ENCODE measurements around the gene OR2AT4.

OR2AT4 gene

DNA sequence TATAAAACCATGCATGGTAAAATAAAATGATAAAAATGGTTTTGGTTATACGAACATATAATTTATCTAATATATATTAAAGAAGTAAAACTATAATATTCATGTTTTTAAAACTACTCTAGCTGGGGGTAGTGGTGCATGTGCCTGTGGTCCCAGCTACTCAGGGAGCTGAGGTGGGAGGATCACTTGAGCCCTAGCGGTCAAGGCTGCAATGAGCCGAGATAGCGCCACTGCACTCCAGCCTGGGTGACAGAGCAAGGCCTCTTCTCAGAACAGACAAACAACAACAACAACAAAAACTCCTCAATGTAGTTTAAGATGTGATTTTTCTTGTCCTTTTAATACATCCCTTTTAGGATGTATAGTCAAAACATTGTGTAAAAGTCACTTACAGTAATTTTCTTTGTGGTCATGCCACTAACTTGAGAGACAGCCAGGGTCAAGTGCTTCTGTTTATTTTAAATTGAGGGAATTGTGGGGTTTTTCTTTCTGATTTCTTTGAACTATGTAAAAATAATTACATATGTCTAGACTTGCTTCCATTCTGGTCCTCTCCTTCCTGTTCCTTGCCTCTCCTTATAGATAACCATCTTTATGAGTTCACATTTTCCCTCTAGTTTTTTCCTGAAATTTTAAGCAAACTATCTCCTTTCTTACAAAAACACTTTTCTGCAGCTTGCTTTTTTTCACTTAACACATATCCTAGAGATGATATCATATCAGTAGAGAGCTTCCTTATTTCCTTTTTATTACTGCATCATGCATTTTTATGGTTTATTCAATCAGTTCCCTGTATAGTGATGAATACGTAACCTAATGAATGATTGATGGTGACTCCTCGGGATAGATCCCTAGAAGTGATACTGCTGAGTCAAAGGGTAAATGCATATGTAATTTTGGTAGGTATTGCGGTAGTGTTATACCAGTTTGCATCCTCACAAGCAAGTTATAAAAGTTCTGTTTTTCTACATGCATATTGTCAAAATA lies 9.1 kb downstream of the OR2AT4 start:
- TF ChIP-seq, protein P1, sequence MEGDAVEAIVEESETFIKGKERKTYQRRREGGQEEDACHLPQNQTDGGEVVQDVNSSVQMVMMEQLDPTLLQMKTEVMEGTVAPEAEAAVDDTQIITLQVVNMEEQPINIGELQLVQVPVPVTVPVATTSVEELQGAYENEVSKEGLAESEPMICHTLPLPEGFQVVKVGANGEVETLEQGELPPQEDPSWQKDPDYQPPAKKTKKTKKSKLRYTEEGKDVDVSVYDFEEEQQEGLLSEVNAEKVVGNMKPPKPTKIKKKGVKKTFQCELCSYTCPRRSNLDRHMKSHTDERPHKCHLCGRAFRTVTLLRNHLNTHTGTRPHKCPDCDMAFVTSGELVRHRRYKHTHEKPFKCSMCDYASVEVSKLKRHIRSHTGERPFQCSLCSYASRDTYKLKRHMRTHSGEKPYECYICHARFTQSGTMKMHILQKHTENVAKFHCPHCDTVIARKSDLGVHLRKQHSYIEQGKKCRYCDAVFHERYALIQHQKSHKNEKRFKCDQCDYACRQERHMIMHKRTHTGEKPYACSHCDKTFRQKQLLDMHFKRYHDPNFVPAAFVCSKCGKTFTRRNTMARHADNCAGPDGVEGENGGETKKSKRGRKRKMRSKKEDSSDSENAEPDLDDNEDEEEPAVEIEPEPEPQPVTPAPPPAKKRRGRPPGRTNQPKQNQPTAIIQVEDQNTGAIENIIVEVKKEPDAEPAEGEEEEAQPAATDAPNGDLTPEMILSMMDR (IDR thresholded peaks at IDR 0.05; ENCODE audit: low read depth, low read length, missing control alignments), result peak; percentile 31
- no peak overlapping the region for H3K4me3 ChIP-seq (ENCODE audit: low read depth, low read length)
- H3K27ac ChIP-seq, result no peak overlapping the region
- DNase-seq, result no peak
- H3K27me3 ChIP-seq (replicated peaks), result no peaks in the 10 kb centered on the region
- in situ Hi-C loops (cut with HindIII; ENCODE audit: low pct_ligation_motif_present, low sequenced_read_pairs), result no loop called here
- H3K36me3 ChIP-seq (replicated peaks), result no peaks in the 10 kb centered on the region

DNA sequence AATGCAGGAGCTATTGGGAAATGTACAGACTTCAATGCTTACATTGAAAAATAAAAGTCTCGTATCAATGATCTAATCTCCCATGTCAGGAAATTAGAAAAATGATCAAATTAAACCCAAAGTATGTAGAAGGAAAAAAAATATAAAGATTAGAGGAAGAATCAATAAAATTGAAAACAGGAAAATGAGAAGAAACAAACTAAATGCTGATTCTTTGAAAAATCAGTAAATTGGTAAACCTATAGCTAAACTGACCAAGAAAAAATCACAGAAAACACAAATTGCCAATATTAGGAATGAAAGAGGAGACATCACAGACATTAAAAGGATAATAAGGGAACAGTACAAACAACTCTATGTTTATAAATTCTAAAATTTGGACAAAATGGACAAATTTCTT lies 11.8 kb downstream of the OR2AT4 start:
- in situ Hi-C loops (cut with HindIII; ENCODE audit: low pct_ligation_motif_present, low sequenced_read_pairs), result no loop called here
- Histone ChIP-seq H3K27me3 (replicated peaks) (no peaks in the 10 kb centered on the region), H3K4me3 (ENCODE audit: low read depth, low read length) (no peak overlapping the region), H3K36me3 (replicated peaks) (no peaks in the 10 kb centered on the region), H3K27ac (no peak overlapping the region)
- TF ChIP-seq, protein P1 (IDR thresholded peaks at IDR 0.05; ENCODE audit: low read depth, low read length, missing control alignments), result no peak
- DNase-seq, result no peak

- Histone ChIP-seq H3K27ac (no peak overlapping the region), H3K27me3 (replicated peaks) (no peaks in the 10 kb centered on the region), H3K4me3 (ENCODE audit: low read depth, low read length) (no peak overlapping the region), H3K36me3 (replicated peaks) (no peaks in the 10 kb centered on the region)
- in situ Hi-C loops (cut with HindIII; ENCODE audit: low pct_ligation_motif_present, low sequenced_read_pairs), result no loop called here
- TF ChIP-seq, protein P1 (IDR thresholded peaks at IDR 0.05; ENCODE audit: low read depth, low read length, missing control alignments), result no peak
- no peak for DNase-seq
These were observed 13.5 kb downstream of the OR2AT4 start for GRCh38 chr11:75083217-75083605.

DNA sequence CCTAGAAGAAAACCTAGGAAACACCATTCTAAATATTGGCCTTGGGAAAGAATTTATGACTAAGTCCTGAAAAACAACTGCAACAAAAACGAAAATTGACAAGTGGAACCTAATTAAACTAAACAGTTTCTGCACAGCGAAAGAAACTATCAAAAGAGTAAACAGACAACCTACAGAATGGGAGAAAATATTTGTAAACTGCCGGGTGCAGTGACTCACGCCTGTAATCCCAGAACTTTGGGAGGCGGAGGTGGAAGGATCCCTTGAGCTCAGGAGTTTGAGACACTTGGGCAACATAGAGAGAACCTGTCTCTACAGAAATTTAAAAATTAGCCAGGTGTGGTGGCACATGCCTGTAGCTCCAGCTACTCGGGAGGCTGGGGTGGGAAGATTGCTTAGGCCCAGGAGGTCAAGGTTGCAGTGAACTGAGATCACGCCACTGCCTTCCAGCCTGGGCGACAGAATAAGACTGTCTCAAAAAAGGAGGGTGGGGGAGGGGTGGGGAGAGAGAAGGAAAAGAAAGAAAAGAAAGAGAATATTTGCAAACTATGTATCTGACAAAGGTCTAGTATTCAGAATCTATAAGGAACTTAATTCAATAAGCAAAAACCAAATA lies 14.0 kb downstream of the OR2AT4 start:
- DNase-seq, result no peak
- Histone ChIP-seq H3K36me3 (replicated peaks) (no peaks in the 10 kb centered on the region), H3K27ac (no peak overlapping the region), H3K27me3 (replicated peaks) (no peaks in the 10 kb centered on the region), H3K4me3 (ENCODE audit: low read depth, low read length) (no peak overlapping the region)
- TF ChIP-seq, protein P1 (IDR thresholded peaks at IDR 0.05; ENCODE audit: low read depth, low read length, missing control alignments), result no peak
- in situ Hi-C loops (cut with HindIII; ENCODE audit: low pct_ligation_motif_present, low sequenced_read_pairs), result no loop called here

DNA sequence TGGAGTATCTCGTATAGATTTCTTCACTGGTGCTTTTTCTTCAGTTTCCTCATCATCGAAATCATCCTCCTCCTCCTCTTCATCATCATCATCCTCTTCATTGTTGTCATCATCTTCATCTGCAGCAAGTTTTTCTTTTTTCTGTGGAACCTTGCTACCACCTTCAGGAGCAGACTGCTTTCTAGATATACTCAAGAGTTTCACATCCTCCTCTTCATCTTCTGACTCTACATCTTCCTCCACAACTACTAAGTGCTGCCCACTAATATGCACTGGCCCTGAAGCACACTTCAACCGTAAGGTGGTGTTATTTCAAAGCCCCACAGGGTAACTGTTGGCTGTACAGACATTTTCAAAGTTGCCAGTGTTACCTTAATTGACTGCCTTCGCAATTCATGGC lies 17.1 kb downstream of the OR2AT4 start:
- no peak overlapping the region for H3K4me3 ChIP-seq (ENCODE audit: low read depth, low read length)
- no peaks in the 10 kb centered on the region for H3K36me3 ChIP-seq (replicated peaks)
- in situ Hi-C loops (cut with HindIII; ENCODE audit: low pct_ligation_motif_present, low sequenced_read_pairs), result no loop called here
- DNase-seq, result no peak
- TF ChIP-seq, protein P1 (IDR thresholded peaks at IDR 0.05; ENCODE audit: low read depth, low read length, missing control alignments), result no peak
- H3K27ac ChIP-seq, result no peak overlapping the region
- no peaks in the 10 kb centered on the region for H3K27me3 ChIP-seq (replicated peaks)

All from brain microvascular endothelial cell (primary cell).